IPS DF 6.9 (cell line): ENCODE results near the gene FGGY.

Experiments used
- DNase-seq: peaks from one replicate; pipeline ENCODE4 v3.0.0-alpha.2; 2013; ENCODE audit warnings: low read depth, low spot score
- H3K27ac ChIP-seq: one replicate; pipeline ENCODE4 v1.5.1; 2013; ENCODE audit warnings: low read length, control low read depth
- H3K27me3 ChIP-seq: 2 replicates; pipeline ENCODE4 v1.6.1; 2013; ENCODE audit warnings: mild to moderate bottlenecking, low read length; ENCODE audit not compliant: control insufficient read depth, insufficient read depth
- H3K36me3 ChIP-seq: 2 replicates; pipeline ENCODE4 v1.6.1; 2013; ENCODE audit warnings: low read length; ENCODE audit not compliant: control insufficient read depth, insufficient read depth
- H3K4me1 ChIP-seq: 2 replicates; pipeline ENCODE4 v1.6.1; 2013; ENCODE audit warnings: low read length; ENCODE audit not compliant: control insufficient read depth, insufficient read depth
- H3K4me3 ChIP-seq: 2 replicates; pipeline ENCODE4 v1.5.1; 2013; ENCODE audit warnings: mild to moderate bottlenecking, low read length
- H3K9me3 ChIP-seq: 2 replicates; pipeline ENCODE4 v1.6.1; 2013; ENCODE audit warnings: low read length, inconsistent platforms; ENCODE audit not compliant: control insufficient read depth, insufficient read depth
- WGBS: extraction: QIAGEN DNeasy Blood & Tissue Kit; methylation state at CpG from one replicate; pipeline ENCODE4 v1.1.7; 2013; ENCODE audit warnings: mixed read lengths, missing lambda C conversion rate; ENCODE audit not compliant: insufficient read length, insufficient coverage; 5-methylcytosine and 5-hydroxymethylcytosine counted together

FGGY gene

DNA sequence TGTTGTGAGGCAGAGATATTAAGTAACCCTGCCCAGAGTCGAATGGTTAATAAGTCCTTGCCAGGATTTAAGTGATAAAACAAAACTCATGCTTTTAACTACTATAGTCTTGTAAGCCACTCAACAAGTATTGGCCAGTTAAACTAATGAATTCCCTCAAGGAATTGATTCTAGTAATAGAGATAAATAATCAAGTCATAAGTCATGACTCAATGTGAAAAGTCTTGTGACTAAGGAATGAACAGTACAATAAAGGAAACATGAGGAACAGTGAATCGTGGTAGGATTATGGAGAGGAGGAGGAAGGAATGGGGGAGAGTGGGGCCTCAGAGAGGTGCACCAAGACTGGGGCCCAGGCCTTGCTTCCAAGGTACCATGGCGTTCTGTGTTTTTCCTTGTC is 104.7 kb downstream of the FGGY start:
- H3K4me3 ChIP-seq = no peak overlapping the region
- 100% methylated on average over 1 of the region's 3 CpGs for WGBS
- no peak for DNase-seq

DNA sequence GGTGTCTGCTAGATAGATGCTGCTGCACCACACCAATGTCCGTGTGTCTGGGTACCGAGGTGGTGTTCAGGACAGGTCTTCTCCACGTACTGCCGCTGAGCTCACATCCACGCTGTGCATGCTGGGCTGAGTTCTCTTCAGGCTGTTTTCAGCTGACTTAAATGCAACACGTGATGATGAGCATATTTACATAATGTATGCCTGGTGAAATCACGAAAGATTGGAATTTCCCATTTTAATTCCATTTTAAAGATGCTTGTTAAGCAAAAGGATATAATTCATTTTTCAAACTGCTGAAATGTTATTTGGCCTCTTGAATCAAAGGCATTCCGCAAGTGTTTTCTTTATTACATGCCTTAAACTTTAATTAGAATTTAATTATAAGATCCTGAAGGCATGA is 107.9 kb downstream of the FGGY start:
- no peak for DNase-seq
- WGBS = no CpG with 5 or more reads among the region's 8 CpGs
- H3K9me3 ChIP-seq = no peaks in the 10 kb centered on the region
- H3K27ac ChIP-seq = no peak overlapping the region
- H3K36me3 ChIP-seq = no peaks in the 10 kb centered on the region
- H3K4me3 ChIP-seq = no peak overlapping the region
- H3K4me1 ChIP-seq = no peaks in the 10 kb centered on the region
- H3K27me3 ChIP-seq = no peaks in the 10 kb centered on the region

More for the DNA sequence above, 104.7 kb downstream of the FGGY start:
- no peaks in the 10 kb centered on the region for H3K4me1 ChIP-seq
- no peak overlapping the region for H3K27ac ChIP-seq
- no peaks in the 10 kb centered on the region for H3K9me3 ChIP-seq
- no peaks in the 10 kb centered on the region for H3K36me3 ChIP-seq
- H3K27me3 ChIP-seq = no peaks in the 10 kb centered on the region

DNA sequence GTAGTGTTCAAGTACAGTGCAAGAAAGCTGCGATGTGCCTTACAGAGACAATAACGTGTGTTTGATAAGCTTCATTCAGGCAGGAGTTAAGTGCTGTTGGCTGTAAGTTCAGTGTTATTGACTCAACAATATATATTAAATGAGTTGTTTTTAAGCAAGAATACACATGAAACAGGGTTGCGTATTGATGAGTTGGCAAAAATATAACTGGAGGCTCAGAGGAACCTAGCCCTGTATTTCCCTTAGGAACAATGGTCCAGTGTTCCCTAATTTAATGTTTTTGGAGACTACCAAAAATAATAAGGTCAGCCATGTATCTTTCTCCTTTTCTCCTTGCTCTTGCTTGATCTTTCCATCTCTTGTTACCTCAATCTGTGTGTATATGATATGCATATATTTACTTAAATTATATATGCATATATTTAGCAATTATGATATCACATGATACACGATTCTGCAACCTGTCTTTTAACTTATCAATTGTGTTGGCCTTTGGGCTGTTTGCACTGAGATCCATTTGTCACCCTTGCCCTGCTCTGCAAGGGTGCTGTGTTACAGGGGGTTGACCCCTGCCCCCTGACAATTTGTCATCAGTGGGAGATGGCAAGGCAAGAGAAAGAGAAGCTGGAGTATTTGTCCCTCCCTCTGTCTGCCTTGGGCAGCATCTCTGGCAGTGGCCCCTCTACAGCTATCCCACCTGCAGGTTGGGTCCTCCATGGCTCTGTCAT is 109.7 kb downstream of the FGGY start:
- WGBS = no CpG with 5 or more reads among the region's 4 CpGs
- H3K9me3 ChIP-seq = no peaks in the 10 kb centered on the region
- DNase-seq = no peak

DNA sequence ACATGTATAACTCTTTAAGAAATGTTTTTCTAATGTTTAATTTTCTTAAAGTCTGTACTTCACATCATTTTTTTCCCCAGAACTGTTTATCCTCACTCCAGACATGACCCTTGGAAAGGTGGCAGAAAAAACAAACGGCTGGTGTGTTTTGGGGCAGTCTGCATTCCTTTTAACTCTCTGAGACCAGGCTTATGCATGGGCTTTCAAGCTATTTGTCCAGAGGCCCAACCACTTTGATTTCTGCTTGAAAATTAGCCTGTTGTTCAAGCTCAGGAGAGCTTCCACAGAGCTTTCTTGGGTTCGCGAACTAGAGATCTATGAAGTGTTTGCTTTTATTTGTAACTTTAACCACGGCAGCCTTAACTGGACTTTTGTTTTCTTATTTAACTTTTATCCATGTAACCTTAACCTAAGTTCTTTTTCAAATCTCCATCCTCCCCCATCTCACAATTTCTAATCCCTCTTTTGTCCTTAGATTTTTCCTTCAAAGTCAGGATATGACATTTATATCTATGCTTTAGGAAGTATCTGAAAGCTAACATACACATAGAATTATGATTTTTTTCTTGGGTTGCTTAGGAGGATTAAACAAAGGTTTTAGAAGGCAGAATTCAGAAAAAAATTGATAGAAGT is 111.8 kb downstream of the FGGY start:
- no peak for DNase-seq
- no peaks in the 10 kb centered on the region for H3K36me3 ChIP-seq
- no CpG with 5 or more reads among the region's 4 CpGs for WGBS
- no peaks in the 10 kb centered on the region for H3K9me3 ChIP-seq
- H3K27me3 ChIP-seq = no peaks in the 10 kb centered on the region
- no peak overlapping the region for H3K4me3 ChIP-seq
- H3K4me1 ChIP-seq = no peaks in the 10 kb centered on the region
- H3K27ac ChIP-seq = no peak overlapping the region

More for the DNA sequence above, 109.7 kb downstream of the FGGY start:
- Histone ChIP-seq H3K27ac (no peak overlapping the region), H3K4me1 (no peaks in the 10 kb centered on the region), H3K4me3 (no peak overlapping the region), H3K27me3 (no peaks in the 10 kb centered on the region), H3K36me3 (no peaks in the 10 kb centered on the region)

DNA sequence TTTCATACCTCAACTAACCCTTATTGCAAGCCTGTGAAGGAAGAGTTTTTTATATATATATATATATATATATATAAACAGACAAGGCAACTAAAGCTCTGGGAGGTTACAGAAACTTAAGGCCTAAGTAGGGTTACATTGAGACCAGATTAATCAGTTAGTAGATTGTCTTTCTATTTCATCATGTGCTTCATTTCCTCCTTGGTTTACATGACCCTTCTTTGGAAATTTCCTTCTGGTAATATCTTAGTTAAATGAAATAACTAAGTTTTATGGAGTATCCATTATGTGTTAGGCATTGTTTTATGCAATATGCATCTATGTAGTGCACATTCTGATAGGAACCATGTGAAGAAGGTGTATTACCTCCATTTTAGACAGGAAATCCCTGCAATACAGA is 112.7 kb downstream of the FGGY start:
- no peaks in the 10 kb centered on the region for H3K27me3 ChIP-seq
- H3K9me3 ChIP-seq = no peaks in the 10 kb centered on the region
- no peaks in the 10 kb centered on the region for H3K36me3 ChIP-seq
- DNase-seq = no peak
- H3K4me1 ChIP-seq = no peaks in the 10 kb centered on the region
- no peak overlapping the region for H3K4me3 ChIP-seq
- no peak overlapping the region for H3K27ac ChIP-seq

DNA sequence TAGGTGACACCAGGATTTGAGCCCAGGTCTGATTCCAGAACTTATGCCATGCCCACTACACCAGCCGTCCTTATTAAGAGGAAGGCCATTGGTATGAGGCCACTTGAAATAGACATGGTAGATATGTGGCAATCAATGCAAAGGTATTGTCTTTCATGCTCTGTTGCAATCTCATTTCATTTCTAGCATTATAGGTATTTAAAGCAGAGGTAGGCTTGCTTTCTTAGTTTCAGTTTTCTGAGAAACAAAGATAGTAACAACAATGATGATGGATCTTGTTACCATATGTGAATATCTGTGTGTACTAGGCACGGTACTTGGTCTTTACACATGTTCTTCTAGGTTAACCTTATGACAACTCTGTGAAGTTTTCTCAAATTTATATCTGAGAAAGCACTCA is 113.1 kb downstream of the FGGY start:
- Histone ChIP-seq H3K27ac (no peak overlapping the region), H3K27me3 (no peaks in the 10 kb centered on the region), H3K9me3 (no peaks in the 10 kb centered on the region), H3K4me3 (no peak overlapping the region), H3K36me3 (no peaks in the 10 kb centered on the region), H3K4me1 (no peaks in the 10 kb centered on the region)
- no peak for DNase-seq
- WGBS = no CpG with 5 or more reads among the region's 2 CpGs

DNA sequence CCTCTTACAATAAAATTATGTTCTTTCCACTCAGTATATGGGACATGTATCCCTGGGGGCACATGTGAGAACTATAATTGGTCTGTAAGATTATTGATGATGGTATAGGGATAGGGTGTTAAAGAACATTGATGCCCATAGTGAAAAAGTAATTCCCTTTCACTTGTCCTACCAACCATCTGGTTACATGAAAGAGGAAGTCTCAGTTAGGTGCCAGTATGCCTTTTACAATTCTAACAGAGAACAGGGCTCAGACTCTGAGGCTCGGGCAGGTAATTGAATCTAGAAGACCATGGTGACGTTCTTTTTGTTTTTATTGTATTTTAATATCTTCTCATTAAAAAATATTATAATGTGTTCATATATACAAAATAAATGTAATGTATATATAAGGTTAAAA is 113.6 kb downstream of the FGGY start:
- Histone ChIP-seq H3K27ac (no peak overlapping the region), H3K36me3 (no peaks in the 10 kb centered on the region), H3K4me1 (no peaks in the 10 kb centered on the region), H3K4me3 (no peak overlapping the region), H3K27me3 (no peaks in the 10 kb centered on the region), H3K9me3 (no peaks in the 10 kb centered on the region)
- no CpG with 5 or more reads among the region's 2 CpGs for WGBS
- no peak for DNase-seq

DNA sequence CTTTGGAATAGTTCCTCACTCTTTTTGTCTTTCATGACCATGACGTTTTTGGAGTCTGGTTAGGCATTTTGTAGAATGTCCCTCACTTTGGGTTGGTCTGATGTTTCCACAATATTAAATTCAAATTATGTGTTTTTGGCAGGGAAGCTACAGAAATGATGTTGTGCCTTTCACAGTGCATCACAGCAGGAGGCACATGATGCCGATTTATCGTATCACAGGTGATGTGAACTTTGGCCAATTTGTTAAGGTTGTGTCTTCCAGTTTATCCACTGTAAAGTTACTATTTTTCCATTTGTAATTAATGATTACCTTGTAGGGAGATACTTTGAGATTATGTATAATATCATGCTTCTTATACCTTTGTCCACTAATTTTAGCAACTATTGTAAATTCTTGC is 114.3 kb downstream of the FGGY start:
- no peak overlapping the region for H3K27ac ChIP-seq
- H3K36me3 ChIP-seq = no peaks in the 10 kb centered on the region
- H3K4me3 ChIP-seq = no peak overlapping the region
- WGBS = no CpG with 5 or more reads among the region's 3 CpGs
- H3K27me3 ChIP-seq = no peaks in the 10 kb centered on the region
- H3K9me3 ChIP-seq = no peaks in the 10 kb centered on the region
- no peaks in the 10 kb centered on the region for H3K4me1 ChIP-seq
- DNase-seq = no peak

DNA sequence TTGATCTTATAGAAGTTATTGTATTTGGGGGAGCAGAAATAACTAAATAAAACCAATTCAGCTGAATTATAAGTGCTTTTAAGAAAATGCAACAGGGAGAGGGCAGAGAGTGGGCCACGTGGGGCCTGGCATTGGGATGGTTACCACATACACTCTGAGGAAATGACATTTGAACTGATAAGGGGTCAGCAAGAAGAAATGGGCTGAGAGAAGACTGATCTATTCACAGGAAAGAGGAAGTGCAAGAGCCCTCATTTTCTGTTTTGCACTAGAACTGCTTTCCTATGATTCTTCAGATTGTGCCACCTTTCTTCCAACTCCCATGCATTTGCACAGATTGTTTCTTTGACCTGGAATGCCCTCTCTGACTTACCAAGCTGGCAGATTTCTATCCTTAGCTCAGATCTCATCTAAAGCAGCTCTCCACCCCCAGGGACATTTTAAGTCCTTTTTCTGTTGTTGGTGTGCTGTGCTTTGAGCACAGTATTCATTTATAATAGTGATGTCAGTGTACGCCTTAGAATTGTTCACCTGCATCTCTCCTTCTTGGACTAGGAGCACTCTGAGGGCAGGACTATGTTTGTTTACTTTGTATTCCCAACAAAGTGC is 115.9 kb downstream of the FGGY start:
- H3K9me3 ChIP-seq = no peaks in the 10 kb centered on the region
- WGBS = no CpG with 5 or more reads among the region's 2 CpGs
- H3K36me3 ChIP-seq = no peaks in the 10 kb centered on the region
- H3K27ac ChIP-seq = no peak overlapping the region
- H3K4me1 ChIP-seq = no peaks in the 10 kb centered on the region
- no peak for DNase-seq
- H3K27me3 ChIP-seq = no peaks in the 10 kb centered on the region
- no peak overlapping the region for H3K4me3 ChIP-seq

DNA sequence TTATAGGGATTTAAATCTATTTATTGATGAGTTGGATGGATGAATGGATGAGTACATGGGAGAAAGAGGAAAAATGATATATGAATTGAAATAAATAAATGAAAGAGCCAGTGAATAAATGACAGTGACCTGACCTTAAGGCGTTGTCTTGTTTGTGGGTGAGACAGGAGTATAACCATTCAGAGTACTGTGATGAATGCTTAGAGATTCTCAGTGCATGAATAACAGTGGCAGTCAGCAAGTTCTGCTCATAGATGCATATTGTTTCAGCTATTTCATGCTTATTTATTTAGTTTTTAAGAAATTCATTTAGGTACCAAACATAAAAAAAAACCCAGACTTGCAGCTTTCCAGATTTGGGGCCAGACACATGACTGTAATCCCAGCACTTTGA is 116.4 kb downstream of the FGGY start:
- Histone ChIP-seq H3K36me3 (no peaks in the 10 kb centered on the region), H3K4me3 (no peak overlapping the region), H3K4me1 (no peaks in the 10 kb centered on the region; the same call in 1 of the 2 replicates), H3K9me3 (no peaks in the 10 kb centered on the region), H3K27ac (no peak overlapping the region), H3K27me3 (no peaks in the 10 kb centered on the region)
- no CpG with 5 or more reads among the region's 1 CpG for WGBS
- no peak for DNase-seq
